Measurements from ENCODE around the gene PIF1.
"Not testable (repeated sequence)": the region's sequence is repeated elsewhere in the genome, so short reads cannot be mapped to it uniquely, and the experiment has no call there.

Gene PIF1

DNA sequence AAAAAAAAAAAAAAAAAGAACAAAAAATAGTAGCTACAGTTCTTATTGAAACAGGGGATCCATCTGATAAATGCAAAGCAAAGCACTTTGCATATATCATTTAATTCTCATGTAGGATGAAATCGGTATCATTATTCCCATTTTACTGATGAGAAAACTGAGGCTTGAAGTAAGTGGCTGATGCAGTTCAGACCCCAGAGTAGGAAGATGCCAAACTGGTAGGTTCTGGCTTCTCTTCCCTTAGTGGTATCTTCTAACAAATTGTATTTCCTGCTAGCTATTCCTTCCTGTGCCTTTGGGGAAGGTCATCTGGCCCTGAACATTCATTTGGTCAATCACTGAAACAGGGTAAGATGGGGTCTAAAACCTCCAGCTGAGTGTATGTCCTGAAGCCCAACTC, 21.9 kb downstream of the PIF1 start:
- H3K4me3 ChIP-seq (ENCODE audit: low read length): no peak overlapping the region
- no peak for DNase-seq (ENCODE audit: low read depth)
- TF ChIP-seq, protein P1, sequence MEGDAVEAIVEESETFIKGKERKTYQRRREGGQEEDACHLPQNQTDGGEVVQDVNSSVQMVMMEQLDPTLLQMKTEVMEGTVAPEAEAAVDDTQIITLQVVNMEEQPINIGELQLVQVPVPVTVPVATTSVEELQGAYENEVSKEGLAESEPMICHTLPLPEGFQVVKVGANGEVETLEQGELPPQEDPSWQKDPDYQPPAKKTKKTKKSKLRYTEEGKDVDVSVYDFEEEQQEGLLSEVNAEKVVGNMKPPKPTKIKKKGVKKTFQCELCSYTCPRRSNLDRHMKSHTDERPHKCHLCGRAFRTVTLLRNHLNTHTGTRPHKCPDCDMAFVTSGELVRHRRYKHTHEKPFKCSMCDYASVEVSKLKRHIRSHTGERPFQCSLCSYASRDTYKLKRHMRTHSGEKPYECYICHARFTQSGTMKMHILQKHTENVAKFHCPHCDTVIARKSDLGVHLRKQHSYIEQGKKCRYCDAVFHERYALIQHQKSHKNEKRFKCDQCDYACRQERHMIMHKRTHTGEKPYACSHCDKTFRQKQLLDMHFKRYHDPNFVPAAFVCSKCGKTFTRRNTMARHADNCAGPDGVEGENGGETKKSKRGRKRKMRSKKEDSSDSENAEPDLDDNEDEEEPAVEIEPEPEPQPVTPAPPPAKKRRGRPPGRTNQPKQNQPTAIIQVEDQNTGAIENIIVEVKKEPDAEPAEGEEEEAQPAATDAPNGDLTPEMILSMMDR (conservative IDR thresholded peaks at IDR 0.05; ENCODE audit: low read length): no peak

DNA sequence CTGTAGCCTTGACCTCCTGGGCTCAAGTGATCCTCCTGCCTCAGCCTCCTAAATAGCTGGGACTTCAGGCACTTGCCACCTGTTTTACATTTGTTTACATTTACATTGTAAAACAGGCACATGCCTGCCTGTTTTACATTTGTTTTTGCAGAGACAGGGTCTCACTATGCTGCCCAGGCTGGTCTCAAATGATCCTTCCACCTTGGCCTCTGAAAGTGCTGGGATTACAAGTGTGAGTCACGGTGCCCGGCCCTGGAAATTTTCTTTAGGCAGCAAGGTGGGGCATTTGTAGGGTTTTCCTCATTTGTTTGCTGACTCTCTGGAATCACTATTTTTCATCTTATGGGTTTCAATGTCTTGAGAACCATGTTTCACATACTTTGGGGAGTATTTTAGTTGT, 25.0 kb downstream of the PIF1 start:
- DNase-seq (ENCODE audit: low read depth): no peak
- TF ChIP-seq, protein P1 (conservative IDR thresholded peaks at IDR 0.05; ENCODE audit: low read length): no peak
- H3K4me3 ChIP-seq (ENCODE audit: low read length): no peak overlapping the region

GRCh38 chr15:64798905-64799304, 26.5 kb downstream of the PIF1 start:
- DNase-seq (ENCODE audit: low read depth); H3K4me3 ChIP-seq (ENCODE audit: low read length): not testable (repeated sequence)

- not testable (repeated sequence) for DNase-seq (ENCODE audit: low read depth); H3K4me3 ChIP-seq (ENCODE audit: low read length)
Measured at GRCh38 chr15:64795921-64796320, 29.5 kb downstream of the PIF1 start.

DNA sequence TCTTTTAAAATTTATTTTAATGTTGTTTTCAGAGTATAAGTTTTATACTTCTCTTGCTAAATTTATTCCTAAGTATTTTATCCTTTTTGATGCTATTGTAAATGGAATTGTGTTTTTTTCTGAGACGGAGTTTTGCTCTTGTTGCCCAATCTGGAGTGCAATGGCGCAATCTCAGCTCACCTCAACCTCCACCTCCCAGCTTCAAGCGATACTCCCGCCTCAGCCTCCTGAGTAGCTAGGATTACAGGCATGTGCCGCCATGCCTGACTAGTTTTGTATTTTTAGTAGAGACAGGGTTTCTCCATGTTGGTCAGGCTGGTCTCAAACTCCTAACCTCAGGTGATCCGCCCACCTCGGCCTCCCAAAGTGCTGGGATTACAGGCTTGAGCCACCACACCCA, 30.1 kb downstream of the PIF1 start:
- H3K4me3 ChIP-seq (ENCODE audit: low read length); DNase-seq (ENCODE audit: low read depth): not testable (repeated sequence)

- DNase-seq (ENCODE audit: low read depth): no peak
- TF ChIP-seq, protein P1 (conservative IDR thresholded peaks at IDR 0.05; ENCODE audit: low read length): no peak
- no peak overlapping the region for H3K4me3 ChIP-seq (ENCODE audit: low read length)
Measured at GRCh38 chr15:64792282-64792681, 33.2 kb downstream of the PIF1 start.

GRCh38 chr15:64791401-64791800, 34.0 kb downstream of the PIF1 start:
- H3K4me3 ChIP-seq (ENCODE audit: low read length): no peak overlapping the region
- no peak for DNase-seq (ENCODE audit: low read depth)
- TF ChIP-seq, protein P1 (conservative IDR thresholded peaks at IDR 0.05; ENCODE audit: low read length): no peak

- no peak for DNase-seq (ENCODE audit: low read depth)
- TF ChIP-seq, protein P1 (conservative IDR thresholded peaks at IDR 0.05; ENCODE audit: low read length): no peak
- H3K4me3 ChIP-seq (ENCODE audit: low read length): no peak overlapping the region
Measured at GRCh38 chr15:64783796-64784195, 41.7 kb downstream of the PIF1 start.

DNA sequence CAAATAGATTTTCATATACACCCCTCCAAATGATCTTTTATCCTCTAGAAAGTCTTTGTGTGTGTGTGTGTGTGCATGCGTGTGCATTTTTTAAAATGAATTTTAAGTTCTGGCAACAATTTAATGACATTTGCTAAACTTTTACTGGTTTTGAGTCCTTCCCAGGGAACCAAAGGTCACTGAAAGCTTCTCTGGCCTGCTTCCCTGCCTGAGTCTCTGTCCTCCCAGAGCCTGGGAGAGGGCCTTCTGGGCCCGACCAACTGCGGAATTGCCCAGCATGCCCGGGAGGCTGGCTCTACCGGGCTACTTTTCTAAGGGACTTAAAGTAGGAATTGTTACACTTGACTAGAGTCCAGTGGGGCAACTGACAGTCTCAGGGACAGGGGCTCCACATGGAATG, 42.7 kb downstream of the PIF1 start:
- DNase-seq (ENCODE audit: low read depth): no peak
- H3K4me3 ChIP-seq (ENCODE audit: low read length): no peak overlapping the region
- TF ChIP-seq, protein P1 (conservative IDR thresholded peaks at IDR 0.05; ENCODE audit: low read length): no peak
